Activated CD8-positive, alpha-beta memory T cell treated with anti-CD3 and anti-CD28 coated beads, Interleukin-2, amount 50 U/mL, for 1 hour (primary cell): ENCODE measurements around the gene FBXW4.

Experiments used
- DNase-seq: peaks from one replicate; pipeline ENCODE4 v3.0.0-alpha.2; 2020; ENCODE audit errors: extremely low read depth

FBXW4 gene, protein sequence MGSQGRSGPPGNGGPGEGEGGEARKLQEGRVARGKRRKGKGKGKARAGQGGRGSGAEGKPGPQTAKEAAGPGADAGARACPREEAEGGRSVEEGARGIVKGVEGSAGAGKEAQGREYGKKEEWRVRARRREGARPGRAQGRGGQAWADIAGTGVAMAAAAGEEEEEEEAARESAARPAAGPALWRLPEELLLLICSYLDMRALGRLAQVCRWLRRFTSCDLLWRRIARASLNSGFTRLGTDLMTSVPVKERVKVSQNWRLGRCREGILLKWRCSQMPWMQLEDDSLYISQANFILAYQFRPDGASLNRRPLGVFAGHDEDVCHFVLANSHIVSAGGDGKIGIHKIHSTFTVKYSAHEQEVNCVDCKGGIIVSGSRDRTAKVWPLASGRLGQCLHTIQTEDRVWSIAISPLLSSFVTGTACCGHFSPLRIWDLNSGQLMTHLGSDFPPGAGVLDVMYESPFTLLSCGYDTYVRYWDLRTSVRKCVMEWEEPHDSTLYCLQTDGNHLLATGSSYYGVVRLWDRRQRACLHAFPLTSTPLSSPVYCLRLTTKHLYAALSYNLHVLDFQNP

DNA sequence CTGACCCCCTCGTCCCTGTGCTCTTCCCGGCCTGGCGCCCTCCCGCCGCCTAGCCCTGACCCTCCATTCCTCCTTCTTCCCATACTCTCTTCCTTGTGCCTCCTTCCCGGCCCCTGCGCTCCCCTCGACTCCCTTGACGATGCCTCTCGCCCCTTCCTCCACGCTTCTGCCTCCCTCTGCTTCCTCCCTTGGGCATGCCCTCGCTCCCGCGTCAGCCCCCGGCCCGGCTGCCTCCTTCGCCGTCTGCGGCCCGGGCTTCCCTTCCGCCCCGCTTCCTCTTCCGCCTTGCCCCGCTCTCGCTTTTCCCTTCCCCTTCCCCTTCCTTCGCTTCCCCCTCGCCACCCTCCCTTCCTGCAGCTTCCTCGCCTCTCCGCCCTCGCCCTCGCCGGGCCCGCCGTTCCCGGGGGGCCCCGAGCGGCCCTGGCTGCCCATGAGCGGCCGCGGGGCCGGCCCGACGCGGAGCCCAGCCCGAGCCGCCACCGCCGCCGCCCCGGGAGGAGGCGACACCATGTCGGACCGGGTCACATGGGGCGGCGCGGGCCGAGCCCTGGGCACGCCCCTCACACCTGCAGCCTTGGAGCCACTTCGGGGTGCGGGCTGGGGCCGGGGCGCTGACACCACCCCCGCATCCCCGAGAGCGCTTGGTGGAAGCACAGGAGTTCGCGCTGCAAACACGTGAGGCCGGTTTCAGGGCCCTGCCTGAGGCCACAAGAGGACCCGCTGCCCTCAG lies at the start of gene FBXW4:
Gene FBXW4 (minus strand): TSS at position 497 of the 730 bp plus-strand sequence. CDS start 65 bp downstream, at position 432.
- peak; percentile 37 for DNase-seq

DNA sequence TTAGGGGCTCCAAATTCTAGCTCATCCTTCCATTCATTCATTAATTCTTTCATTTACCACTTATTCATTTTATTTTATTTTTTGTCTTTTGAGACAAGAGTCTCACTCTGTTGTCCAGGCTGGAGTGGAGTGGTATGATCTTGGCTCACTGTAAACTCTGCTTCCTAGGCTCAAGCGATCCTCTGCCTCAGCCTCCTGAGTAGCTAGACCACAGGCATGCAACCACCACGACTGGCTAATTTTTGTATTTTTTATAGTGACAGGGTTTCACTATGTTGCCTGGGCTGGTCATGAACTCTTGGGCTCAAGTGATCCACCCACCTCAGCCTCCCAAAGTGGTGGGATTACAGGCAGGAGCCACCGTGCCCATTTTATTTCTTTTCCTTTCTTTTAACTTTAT lies 49.3 kb upstream of the FBXW4 start:
- no peak for DNase-seq

DNA sequence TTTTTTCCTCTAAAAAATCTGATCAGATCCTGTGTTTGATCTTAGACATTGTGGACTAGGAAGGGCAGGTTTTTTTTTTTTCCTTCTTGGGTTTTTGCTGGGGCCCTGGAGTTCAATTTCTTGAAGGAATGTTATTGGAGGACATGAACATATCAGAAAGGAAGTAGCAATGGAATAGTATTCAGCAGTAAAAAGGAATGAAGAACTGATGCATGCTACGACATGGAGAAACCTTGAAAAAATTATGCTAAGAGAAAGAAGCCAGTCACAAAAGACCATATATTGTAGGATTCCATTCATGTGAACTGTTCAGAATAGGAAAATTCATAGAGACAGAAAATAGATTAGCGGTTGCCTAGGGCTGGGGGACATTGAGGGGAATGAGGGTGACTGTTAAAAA lies 47.0 kb upstream of the FBXW4 start:
- no peak for DNase-seq

DNA sequence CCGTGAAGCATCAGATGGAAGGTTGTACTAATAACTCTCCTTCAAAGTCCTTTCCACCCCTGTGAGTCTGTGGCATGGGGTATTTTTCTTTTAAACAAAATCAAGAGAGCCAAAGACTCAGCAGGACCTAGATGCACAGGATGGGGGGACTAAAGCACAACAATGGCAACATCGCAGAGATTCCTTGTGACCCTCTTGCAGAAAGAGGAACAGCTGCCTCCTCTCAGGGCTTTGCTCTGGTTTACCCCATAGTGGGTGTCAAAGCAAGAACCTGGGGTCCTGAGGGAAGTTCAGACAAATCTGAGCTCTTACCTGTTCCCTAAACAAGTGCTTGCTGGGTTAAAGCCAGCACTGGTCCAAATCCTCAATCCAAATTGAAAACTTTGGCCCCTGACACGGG lies 41.7 kb upstream of the FBXW4 start:
- no peak for DNase-seq

GRCh38 chr10:101732096-101732495 lies 37.1 kb upstream of the FBXW4 start:
- no peak for DNase-seq

DNA sequence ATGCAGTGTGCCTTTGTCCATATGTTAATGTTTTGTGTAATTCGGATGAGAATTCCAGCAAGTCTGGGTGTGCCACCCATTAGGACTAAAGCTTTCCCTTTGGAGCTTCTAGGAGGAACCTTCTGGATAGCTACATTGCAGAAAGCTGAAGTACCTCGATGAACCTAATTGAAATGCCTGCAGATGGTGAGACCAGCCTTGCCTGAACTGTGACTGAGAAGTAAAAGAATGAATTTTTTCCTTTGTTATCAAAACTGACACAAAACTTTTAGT lies 31.1 kb upstream of the FBXW4 start:
- DNase-seq = no peak

DNA sequence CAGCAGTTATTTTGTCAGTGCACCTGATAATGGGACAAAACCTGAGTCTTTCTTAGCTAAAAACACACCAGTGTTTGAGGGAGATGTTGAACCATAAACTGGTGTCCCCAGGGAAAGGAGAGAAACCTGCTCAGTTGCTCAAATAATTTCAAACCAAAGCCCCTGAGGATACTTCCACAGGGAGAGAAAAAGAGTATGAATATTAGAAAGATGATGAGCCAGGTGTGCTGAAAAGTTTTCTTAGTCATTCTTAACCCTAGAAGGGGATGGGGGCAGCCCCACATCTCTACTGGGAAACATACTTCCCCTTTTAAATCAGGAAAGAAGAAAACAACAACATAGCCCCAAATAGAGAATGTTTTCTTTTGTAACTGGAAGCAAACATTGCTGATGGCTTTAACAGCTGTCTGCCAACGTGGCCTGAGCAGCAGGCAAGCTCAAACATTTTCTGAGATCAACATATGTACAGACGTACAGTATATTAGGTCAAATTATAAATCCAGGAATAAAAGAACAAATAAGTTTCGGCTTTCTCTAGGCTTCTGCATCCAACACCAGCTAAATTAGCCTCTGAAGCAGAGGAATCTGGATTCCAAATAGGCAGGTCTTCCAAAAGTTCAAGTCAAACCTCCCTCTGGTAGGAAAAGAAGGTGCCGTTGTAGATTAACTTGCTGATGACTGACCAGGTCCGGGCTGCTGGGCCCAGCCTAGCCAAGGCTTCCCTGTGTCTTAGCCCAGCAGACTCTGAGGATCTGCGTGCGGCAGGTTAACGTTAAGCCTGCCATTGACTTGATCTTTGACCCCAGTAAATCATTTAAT lies 30.5 kb upstream of the FBXW4 start:
- no peak for DNase-seq

DNA sequence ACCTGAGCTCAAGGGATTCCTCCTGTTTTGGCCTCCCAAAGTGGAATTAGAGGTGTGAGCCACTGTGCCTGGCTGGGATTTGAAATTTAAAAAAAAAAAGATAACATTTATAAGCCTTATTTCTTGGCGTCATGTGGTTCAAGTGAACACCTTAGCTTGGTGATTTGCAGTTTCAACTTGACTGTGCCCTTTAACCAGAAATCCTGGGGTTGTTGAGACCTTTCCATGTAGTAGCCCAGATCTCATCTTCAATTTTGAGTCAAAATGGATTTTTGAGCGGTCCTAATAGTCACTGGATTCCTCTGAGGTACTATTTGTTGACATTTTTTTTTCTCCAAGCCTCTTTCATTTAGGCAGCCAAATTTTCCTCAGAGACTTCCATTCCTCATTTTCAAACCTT lies 29.5 kb upstream of the FBXW4 start:
- DNase-seq = no peak

GRCh38 chr10:101723176-101723575 lies 28.2 kb upstream of the FBXW4 start:
- DNase-seq = no peak

- no peak for DNase-seq
Observed at GRCh38 chr10:101721806-101722205, 26.8 kb upstream of the FBXW4 start.

DNA sequence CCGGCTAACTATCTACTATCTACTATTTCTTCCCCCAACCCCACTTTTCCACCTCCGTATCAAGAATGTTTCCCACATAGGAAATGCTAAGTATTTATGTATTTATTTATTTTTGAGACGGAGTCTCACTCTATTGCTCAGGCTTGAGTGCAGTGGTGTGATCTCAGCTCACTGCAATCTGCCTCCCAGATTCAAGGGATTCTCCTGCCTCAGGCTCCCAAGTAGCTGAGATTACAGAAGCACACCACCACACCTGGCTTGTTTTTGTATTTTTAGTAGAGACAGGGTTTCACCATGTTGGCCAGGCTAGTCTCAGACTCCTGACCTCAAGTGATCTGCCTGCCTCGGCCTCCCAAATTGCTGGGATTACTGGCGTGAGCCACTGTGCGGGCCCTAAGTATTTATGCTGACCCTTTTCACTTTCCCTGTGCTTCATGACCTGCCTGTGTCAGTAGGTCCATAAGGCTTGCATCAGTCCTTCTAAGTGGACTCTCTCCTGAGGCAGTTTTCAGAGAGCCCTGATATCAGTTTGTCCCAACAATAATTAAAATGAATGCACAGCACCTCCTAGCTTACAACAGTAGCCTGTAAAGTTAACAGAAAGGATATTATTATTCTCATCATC lies 25.7 kb upstream of the FBXW4 start:
- no peak for DNase-seq

DNA sequence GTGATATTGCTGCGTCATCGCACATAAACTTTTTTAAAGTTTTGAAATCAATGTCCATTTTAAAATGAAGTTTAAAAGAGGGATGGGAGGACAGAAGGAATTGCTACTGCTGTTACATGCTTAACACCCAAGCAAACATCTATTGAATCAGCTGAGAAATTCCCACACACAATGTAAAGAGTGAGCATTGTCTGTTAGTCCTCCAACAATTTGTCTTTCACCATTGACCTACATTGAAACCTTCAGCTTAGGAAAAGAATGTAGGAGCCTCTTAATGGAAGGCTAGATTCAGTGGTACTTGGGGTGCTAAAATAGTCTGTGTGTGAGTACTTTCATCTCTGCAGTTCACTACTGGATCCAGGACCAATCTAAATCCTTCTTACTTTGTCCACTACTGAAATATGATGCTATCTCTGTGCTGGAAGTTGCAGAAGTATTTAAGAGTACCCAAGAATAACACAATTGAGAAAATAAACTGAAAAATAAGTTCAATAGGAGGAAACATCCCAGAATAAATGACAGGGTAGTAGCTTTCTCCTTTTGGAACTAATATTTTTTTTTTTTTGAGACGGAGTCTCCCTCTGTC lies 23.8 kb upstream of the FBXW4 start:
- DNase-seq = no peak

- DNase-seq = no peak
Observed at GRCh38 chr10:101716891-101717659, 22.1 kb upstream of the FBXW4 start.

- no peak for DNase-seq
Observed at GRCh38 chr10:101712997-101713396, 18.0 kb upstream of the FBXW4 start.

- DNase-seq = no peak
Observed at GRCh38 chr10:101710793-101711192, 15.8 kb upstream of the FBXW4 start.

DNA sequence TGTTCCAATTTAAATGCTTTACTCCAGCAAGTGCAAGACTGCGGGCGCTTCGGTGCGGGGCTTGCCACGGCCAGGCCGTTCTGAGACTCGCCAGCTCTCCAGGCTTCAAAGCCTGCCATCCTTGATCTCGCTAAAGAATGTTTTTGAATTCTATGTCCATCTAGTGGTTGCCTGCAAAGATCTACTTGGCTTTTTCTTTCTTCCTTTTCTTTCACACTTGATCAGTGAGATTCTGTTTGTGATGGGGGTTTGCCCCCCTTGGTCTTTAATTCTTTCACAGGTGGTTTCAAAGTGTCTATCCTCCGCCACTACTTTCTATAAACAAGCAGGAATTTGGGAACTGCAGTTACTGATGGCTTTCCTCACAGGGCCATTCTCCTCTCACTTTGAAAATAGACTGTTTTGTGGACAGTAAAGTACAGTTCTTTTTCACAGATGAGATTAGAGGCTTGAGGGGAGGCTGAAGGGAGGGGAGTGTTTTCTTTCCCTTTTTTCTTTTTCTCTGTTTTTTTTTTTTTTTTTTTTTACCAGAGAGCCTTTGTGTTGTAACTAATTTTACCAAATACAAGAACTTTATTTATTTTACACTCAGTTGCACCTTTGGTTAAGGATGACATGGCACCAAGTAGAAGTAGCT lies 15.2 kb upstream of the FBXW4 start:
- no peak for DNase-seq

DNA sequence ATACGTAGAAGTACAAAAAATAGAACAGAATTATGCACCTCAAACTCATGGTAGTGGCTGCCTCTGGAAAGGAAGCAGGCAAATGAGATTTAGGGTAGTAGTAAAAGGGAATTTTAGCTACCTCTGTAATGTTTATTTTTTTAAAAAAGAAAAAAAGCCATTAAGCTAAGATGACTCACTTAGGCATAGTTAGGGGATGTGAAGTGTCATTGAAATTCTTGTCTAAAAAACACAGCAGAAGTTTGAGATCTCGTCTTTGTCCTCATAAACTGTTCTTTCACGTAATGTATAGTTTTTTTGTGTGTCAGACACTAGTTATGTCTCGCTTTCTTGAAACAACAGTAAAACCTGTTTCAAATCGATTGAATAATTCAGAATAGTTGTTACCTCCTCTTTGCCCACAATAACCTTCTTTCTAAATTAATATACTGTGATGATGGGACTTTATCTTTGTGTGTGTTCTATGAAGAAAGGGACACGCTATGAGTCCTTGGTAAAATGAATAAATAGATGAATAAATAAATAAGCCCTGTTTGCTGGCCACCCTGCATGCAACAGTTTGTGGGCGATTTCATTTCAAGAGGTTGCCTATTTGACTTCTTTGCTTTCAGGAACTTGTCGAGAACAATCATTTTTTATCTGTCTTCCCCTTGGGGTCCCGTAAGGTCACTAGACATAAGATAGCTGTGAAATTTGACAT lies 14.5 kb upstream of the FBXW4 start:
- no peak for DNase-seq

DNA sequence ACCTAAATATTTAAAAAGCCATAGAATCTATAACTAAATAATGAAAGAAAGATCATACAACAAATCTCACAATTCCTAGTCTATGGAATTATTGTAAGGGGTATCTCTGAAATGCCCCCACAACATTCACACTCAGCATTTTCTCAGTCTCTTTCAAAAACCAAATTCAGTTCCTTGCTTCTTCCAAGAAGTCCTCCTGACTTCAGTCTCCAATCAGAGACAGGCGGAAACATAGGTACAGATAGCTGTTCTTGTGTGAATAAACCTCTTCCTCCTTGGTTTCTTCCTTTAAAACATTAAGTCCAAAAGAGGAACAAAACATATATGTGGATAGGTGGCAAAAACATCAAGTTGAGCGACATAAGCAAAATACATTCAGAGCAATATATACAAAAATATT lies 13.9 kb upstream of the FBXW4 start:
- DNase-seq = no peak

- no peak for DNase-seq
Observed at GRCh38 chr10:101708073-101708472, 13.1 kb upstream of the FBXW4 start.

DNA sequence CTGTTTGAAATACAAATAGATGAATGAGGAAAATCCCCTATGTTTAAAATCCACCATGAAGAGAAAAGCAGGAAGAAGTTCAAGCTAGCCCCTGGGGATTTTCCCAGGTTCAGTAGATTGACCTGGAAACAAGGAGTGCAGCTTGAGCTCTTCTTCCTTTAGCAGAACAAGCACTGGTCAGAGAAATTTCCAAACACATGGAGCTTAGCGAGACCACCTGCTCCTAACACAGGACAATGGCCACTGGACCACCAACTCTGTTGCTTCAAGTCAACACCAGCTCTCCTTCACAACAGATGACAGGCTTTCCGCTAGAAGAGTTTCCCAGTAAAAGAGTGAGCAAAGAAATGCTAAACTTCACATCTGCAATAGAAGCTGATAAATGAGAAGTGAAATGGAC lies 9.4 kb upstream of the FBXW4 start:
- no peak for DNase-seq
